Activated effector memory CD4-positive, alpha-beta T cell treated with anti-CD3 and anti-CD28 coated beads, Interleukin-2, amount 50 U/mL, for 16 hours (primary cell): Measurements from ENCODE around the gene NOC2L.
"Not testable (repeated sequence)": the region's sequence is repeated elsewhere in the genome, so short reads cannot be mapped to it uniquely, and the experiment has no call there.

Experiments used
- DNase-seq: peaks from one replicate; pipeline ENCODE4 v3.0.0-alpha.2; 2020

NOC2L gene

GRCh38 chr1:993379-993995, 34.4 kb upstream of the NOC2L start:
- DNase-seq = no peak

- DNase-seq = no peak
Observed at GRCh38 chr1:992362-992761, 33.3 kb upstream of the NOC2L start.

- no peak for DNase-seq
Observed at GRCh38 chr1:991895-992294, 32.8 kb upstream of the NOC2L start.

- not testable (repeated sequence) for DNase-seq
Observed at GRCh38 chr1:991275-991674, 32.2 kb upstream of the NOC2L start.

- DNase-seq = not testable (repeated sequence)
Observed at GRCh38 chr1:988061-988460, 29.0 kb upstream of the NOC2L start.

- DNase-seq = no peak
Observed at GRCh38 chr1:985126-985525, 26.1 kb upstream of the NOC2L start.

- DNase-seq = no peak
Observed at GRCh38 chr1:984476-984814, 25.4 kb upstream of the NOC2L start.

GRCh38 chr1:983798-984475, 24.9 kb upstream of the NOC2L start:
- DNase-seq = peak; percentile 88

GRCh38 chr1:982765-983436, 23.8 kb upstream of the NOC2L start:
- no peak for DNase-seq

GRCh38 chr1:981955-982558, 23.0 kb upstream of the NOC2L start, which contains the start of gene PERM1:
Gene PERM1 (minus strand): TSS chr1:982093. CDS start chr1:981029, 1,064 bp downstream.
- DNase-seq = no peak

- DNase-seq = no peak
Observed at GRCh38 chr1:981491-981954, 22.5 kb upstream of the NOC2L start.

GRCh38 chr1:980602-981395, 21.7 kb upstream of the NOC2L start:
- DNase-seq = no peak

GRCh38 chr1:980137-980571, 21.1 kb upstream of the NOC2L start:
- no peak for DNase-seq

GRCh38 chr1:979744-980072, 20.7 kb upstream of the NOC2L start:
- no peak for DNase-seq

GRCh38 chr1:978835-979743, 20.0 kb upstream of the NOC2L start:
- no peak for DNase-seq

- no peak for DNase-seq
Observed at GRCh38 chr1:978069-978834, 19.2 kb upstream of the NOC2L start.

- DNase-seq = not testable (repeated sequence)
Observed at GRCh38 chr1:976791-977190, 17.7 kb upstream of the NOC2L start.

GRCh38 chr1:975896-976683, 17.0 kb upstream of the NOC2L start:
- DNase-seq = peak; percentile 88

- DNase-seq = no peak
Observed at GRCh38 chr1:975365-975764, 16.3 kb upstream of the NOC2L start.

GRCh38 chr1:974687-975328, 15.8 kb upstream of the NOC2L start:
- DNase-seq = no peak
